Lower lobe of right lung (tissue), 2 donors: Measurements from ENCODE around the gene RXYLT1. TPM values are rescaled to one million over a fixed set of nuclear protein-coding genes. Genes with fewer than 3 reads are reported as not detected.

ENCODE experiments used
- ATAC-seq, 2 donors: fragments of 200-7000 bp; cut with Tn5 transposase; one replicate each; pipeline ENCODE4 v1.9.1; 2020 to 2022; ENCODE audit warnings: mild to moderate bottlenecking in 2 of 2, moderate library complexity in 2 of 2
- DNase-seq: peaks from one replicate; pipeline ENCODE4 v3.0.0-alpha.2; 2020
- H3K27ac ChIP-seq: fragments of 200-600 bp; one replicate; pipeline ENCODE4 v1.8.0; 2022
- H3K27me3 ChIP-seq: fragments of 200-600 bp; one replicate; pipeline ENCODE4 v1.8.0; 2022; ENCODE audit warnings: low read depth
- H3K36me3 ChIP-seq: fragments of 200-600 bp; one replicate; pipeline ENCODE4 v1.8.0; 2022; ENCODE audit warnings: mild to moderate bottlenecking
- H3K4me1 ChIP-seq: fragments of 200-600 bp; one replicate; pipeline ENCODE4 v1.8.0; 2022
- H3K4me3 ChIP-seq: fragments of 200-600 bp; one replicate; pipeline ENCODE4 v1.8.0; 2022; ENCODE audit warnings: mild to moderate bottlenecking
- H3K9me3 ChIP-seq: fragments of 200-600 bp; one replicate; pipeline ENCODE4 v1.8.0; 2022
- intact Hi-C: fragments of 100-400 bp; cut with DNase I; formaldehyde crosslinking; loops from one replicate; pipeline ENCODE4 v1.11.0; 2022
- total RNA-seq: library from RNA; stranded (reverse); fragmentation: NEBNext Ultra II Directional; extraction: Animal tissue kit (Norgen Biotek cat#: 25700); gene quantifications from one replicate; pipeline ENCODE4 v1.2.1, GENCODE V29; 2021
- TF ChIP-seq, protein P1 (sequence below): fragments of 200-600 bp; IDR thresholded peaks from one replicate; pipeline ENCODE4 v1.8.0; 2022; ENCODE audit warnings: antibody characterized with exemption, mild to moderate bottlenecking
- donor health status: DM: no; HTN: yes; CAD: no; lungs with severe emphysema.

Gene RXYLT1
- total RNA-seq, 1 donor from 2014 or later, result 14.5 TPM

- no peak overlapping the region for H3K4me3 ChIP-seq
- no peak overlapping the region for H3K27ac ChIP-seq
- intact Hi-C loops, result no loop called here
- H3K9me3 ChIP-seq, result no peaks in the 10 kb centered on the region
- H3K27me3 ChIP-seq, result no peaks in the 10 kb centered on the region
- no peaks in the 10 kb centered on the region for H3K4me1 ChIP-seq
- ATAC-seq (peak; percentile 7 to 35), DNase-seq (no peak)
- TF ChIP-seq, protein P1, sequence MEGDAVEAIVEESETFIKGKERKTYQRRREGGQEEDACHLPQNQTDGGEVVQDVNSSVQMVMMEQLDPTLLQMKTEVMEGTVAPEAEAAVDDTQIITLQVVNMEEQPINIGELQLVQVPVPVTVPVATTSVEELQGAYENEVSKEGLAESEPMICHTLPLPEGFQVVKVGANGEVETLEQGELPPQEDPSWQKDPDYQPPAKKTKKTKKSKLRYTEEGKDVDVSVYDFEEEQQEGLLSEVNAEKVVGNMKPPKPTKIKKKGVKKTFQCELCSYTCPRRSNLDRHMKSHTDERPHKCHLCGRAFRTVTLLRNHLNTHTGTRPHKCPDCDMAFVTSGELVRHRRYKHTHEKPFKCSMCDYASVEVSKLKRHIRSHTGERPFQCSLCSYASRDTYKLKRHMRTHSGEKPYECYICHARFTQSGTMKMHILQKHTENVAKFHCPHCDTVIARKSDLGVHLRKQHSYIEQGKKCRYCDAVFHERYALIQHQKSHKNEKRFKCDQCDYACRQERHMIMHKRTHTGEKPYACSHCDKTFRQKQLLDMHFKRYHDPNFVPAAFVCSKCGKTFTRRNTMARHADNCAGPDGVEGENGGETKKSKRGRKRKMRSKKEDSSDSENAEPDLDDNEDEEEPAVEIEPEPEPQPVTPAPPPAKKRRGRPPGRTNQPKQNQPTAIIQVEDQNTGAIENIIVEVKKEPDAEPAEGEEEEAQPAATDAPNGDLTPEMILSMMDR, result no peak
- H3K36me3 ChIP-seq, result no peaks in the 10 kb centered on the region
These were observed 32.2 kb upstream of the RXYLT1 start for GRCh38 chr12:63747553-63747952.

- intact Hi-C loops, result no loop called here
- no peak for DNase-seq
These were observed 27.4 kb upstream of the RXYLT1 start for GRCh38 chr12:63752283-63752682.

DNA sequence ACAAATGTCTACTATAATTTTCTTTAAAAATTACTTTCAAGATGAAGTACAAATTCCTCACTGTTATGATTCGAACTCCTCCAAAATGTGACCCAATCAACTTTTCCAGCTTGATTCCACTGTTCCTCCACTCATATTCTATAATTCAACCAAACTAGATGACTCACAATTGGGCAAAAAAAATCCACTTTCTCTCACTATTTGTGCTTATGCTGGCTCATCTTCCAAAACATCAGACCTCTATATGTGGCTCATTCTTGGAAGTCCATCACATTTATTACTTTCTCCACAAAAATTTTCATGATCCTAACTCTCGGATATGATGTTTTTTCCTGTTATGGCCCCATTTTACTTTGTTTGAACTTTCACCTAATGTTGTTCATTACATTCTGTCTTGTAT lies 26.9 kb upstream of the RXYLT1 start:
- Histone ChIP-seq H3K4me1 (no peaks in the 10 kb centered on the region), H3K4me3 (no peak overlapping the region), H3K27me3 (no peaks in the 10 kb centered on the region), H3K9me3 (no peaks in the 10 kb centered on the region), H3K36me3 (no peaks in the 10 kb centered on the region), H3K27ac (no peak overlapping the region)
- DNase-seq (no peak), ATAC-seq (no peak)
- intact Hi-C loops, result no loop called here
- TF ChIP-seq, protein P1, result no peak

More at GRCh38 chr12:63752283-63752682, 27.4 kb upstream of the RXYLT1 start:
- H3K9me3 ChIP-seq, result no peaks in the 10 kb centered on the region
- H3K4me1 ChIP-seq, result no peaks in the 10 kb centered on the region
- no peak overlapping the region for H3K27ac ChIP-seq
- no peak for ATAC-seq
- H3K27me3 ChIP-seq, result no peaks in the 10 kb centered on the region
- no peaks in the 10 kb centered on the region for H3K36me3 ChIP-seq
- TF ChIP-seq, protein P1, result no peak
- no peak overlapping the region for H3K4me3 ChIP-seq

GRCh38 chr12:63753743-63754142 lies 26.0 kb upstream of the RXYLT1 start:
- intact Hi-C loops, result no loop called here
- no peaks in the 10 kb centered on the region for H3K36me3 ChIP-seq
- H3K4me1 ChIP-seq, result no peaks in the 10 kb centered on the region
- H3K9me3 ChIP-seq, result no peaks in the 10 kb centered on the region
- TF ChIP-seq, protein P1, result no peak
- no peak overlapping the region for H3K4me3 ChIP-seq
- H3K27ac ChIP-seq, result no peak overlapping the region
- ATAC-seq (no peak), DNase-seq (no peak)
- no peaks in the 10 kb centered on the region for H3K27me3 ChIP-seq

- H3K27me3 ChIP-seq, result no peaks in the 10 kb centered on the region
- no peak overlapping the region for H3K4me3 ChIP-seq
- no peak for DNase-seq
- TF ChIP-seq, protein P1, result no peak
- H3K4me1 ChIP-seq, result no peaks in the 10 kb centered on the region
- no peaks in the 10 kb centered on the region for H3K9me3 ChIP-seq
- H3K27ac ChIP-seq, result no peak overlapping the region
- no peak for ATAC-seq
- intact Hi-C loops, result no loop called here
- no peaks in the 10 kb centered on the region for H3K36me3 ChIP-seq
These were observed 15.2 kb upstream of the RXYLT1 start for GRCh38 chr12:63764481-63764880.

DNA sequence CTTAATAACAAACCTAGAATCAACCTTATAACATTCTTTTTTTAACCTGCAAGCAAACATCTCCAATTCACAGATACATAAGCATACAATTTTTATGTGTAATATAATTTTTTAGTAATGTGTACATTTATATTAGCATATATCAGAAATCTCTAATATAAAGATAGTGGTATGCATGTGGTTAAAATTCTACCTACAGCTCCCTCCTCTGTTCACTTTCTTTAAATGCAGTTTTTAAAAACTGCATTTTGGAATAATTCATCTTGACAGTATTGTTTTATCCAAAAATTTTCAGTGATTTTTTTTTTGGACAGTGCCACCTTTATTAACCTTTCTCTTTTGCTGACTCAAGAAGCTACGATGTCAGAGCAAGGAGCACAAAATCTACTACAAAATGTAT lies 13.2 kb upstream of the RXYLT1 start:
- TF ChIP-seq, protein P1, result no peak
- H3K9me3 ChIP-seq, result no peaks in the 10 kb centered on the region
- ATAC-seq, result no peak
- intact Hi-C loops, result no loop called here
- H3K4me1 ChIP-seq, result no peaks in the 10 kb centered on the region
- no peak overlapping the region for H3K27ac ChIP-seq
- no peak for DNase-seq
- H3K36me3 ChIP-seq, result no peaks in the 10 kb centered on the region
- H3K4me3 ChIP-seq, result no peak overlapping the region
- H3K27me3 ChIP-seq, result no peaks in the 10 kb centered on the region
